Activated naive CD4-positive, alpha-beta T cell treated with anti-CD3 and anti-CD28 coated beads, Interleukin-2, amount 10 ng/mL, durations not matched to agents 7 days and 5 days (primary cell): ENCODE results near the gene PNKD.
"Not testable (repeated sequence)": the region's sequence is repeated elsewhere in the genome, so short reads cannot be mapped to it uniquely, and the experiment has no call there.

Experiments
- CTCF ChIA-PET: fragments of 350-600 bp; sonication (Branson Sonifier 250); formaldehyde crosslinking; loops from one replicate; lab custom pipeline; 2021; ENCODE audit warnings: antibody characterized with exemption; lab: Charles Lee
- DNase-seq: peaks from one replicate; pipeline ENCODE4 v3.0.0-alpha.2; 2020
- H3K27ac Mint-ChIP-seq: one replicate; pipeline ENCODE4 v1.8.0; 2021; ENCODE audit warnings: mild to moderate bottlenecking, moderate library complexity, mixed read lengths
- H3K27me3 Mint-ChIP-seq: one replicate; pipeline ENCODE4 v1.8.0; 2021; ENCODE audit warnings: mild to moderate bottlenecking, mixed read lengths
- H3K36me3 Mint-ChIP-seq: one replicate; pipeline ENCODE4 v1.8.0; 2021; ENCODE audit warnings: mixed read lengths
- H3K4me1 Mint-ChIP-seq: one replicate; pipeline ENCODE4 v1.8.0; 2021; ENCODE audit warnings: mixed read lengths
- H3K4me3 Mint-ChIP-seq: one replicate; pipeline ENCODE4 v1.8.0; 2021; ENCODE audit warnings: mild to moderate bottlenecking, moderate library complexity, mixed read lengths
- H3K9me3 Mint-ChIP-seq: one replicate; pipeline ENCODE4 v1.8.0; 2021; ENCODE audit warnings: mixed read lengths

Gene PNKD

DNA sequence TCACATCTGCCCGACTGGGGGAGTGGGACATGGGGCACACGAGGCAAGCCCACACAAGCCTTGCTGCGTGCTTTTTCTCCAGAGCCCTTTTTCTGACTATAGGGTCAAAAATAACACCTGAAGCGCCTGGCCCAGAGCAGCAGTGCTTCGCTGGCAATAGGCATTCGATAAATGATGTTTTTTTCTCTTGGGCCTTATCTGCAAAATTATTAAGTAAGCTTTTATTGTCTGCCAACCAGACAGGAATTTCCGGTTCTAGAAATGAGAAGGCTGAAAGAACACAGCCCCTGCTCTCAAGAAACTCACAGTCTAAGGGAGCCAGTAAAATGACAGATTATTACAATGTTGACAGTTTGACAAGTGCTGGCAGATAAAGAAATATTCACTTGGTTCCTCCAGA is 24.7 kb downstream of the PNKD start:
- Mint-ChIP-seq H3K9me3 (no peaks in the 10 kb centered on the region), H3K4me3 (no peak overlapping the region), H3K27ac (peak overlapping the region; percentile 33), H3K27me3 (peaks cover 6% of the 10 kb centered on the region), H3K36me3 (peaks cover 4% of the 10 kb centered on the region), H3K4me1 (peaks cover 45% of the 10 kb centered on the region)
- CTCF ChIA-PET, result interaction anchor here (1.0 to 15.2 kb wide), 3 partner anchors 22 to 109 kb away, joined by 3 to 195 read pairs (median 13); partner anchors contain the start of genes AAMP, CATIP and PNKD
- no peak for DNase-seq

DNA sequence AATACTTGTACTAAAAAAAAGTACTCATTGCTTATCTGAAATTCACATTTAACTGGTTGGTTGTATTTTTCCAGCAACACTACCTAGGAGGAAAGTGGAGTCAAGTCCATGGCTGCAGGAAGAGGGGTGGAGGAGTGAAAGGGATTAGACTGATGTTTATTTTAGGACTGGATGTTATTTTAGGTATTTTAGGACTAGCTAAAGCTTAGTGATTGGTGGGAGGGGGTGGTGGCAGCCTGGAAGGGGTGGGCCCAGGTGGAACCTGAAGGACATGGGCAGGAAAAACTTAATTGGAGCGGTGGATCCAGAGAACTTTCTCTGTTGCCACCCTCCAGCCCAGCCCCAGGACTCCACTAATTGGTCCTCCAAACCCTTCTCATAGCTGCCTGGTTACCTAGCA is 25.9 kb downstream of the PNKD start:
- Mint-ChIP-seq H3K4me1 (peaks cover 35% of the 10 kb centered on the region), H3K9me3 (no peaks in the 10 kb centered on the region), H3K36me3 (no peaks in the 10 kb centered on the region), H3K4me3 (no peak overlapping the region), H3K27ac (no peak overlapping the region), H3K27me3 (peaks cover 13% of the 10 kb centered on the region)
- no peak for DNase-seq
- CTCF ChIA-PET, result interaction anchor here (1.6 to 15.2 kb wide), 3 partner anchors 23 to 104 kb away, joined by 3 to 195 read pairs (median 13); partner anchors contain the start of genes AAMP, CATIP, CTDSP1 and PNKD

DNA sequence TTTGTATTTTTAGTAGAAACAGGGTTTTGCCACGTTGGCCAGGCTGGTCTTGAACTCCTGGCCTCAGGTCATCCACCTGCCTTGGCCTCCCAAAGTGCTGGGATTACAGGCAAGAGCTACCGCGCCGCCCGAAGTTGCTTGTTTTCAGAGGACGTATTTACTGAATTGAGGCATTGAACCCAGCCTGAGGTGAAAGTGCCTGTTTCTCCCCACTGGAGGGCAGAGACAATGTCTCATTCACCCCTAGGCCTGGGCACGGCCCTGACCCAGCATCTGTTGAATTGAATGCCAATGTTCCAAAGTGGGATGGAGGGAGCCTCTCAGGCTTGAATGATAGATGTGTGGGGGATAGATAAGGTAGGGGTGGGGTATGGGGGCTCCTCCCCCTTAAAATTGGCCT is 26.5 kb downstream of the PNKD start:
- CTCF ChIA-PET, result interaction anchor here (1.6 to 15.2 kb wide), 3 partner anchors 24 to 103 kb away, joined by 3 to 195 read pairs (median 13); partner anchors contain the start of genes AAMP, CATIP, CTDSP1 and PNKD
- Mint-ChIP-seq H3K4me1 (peaks cover 37% of the 10 kb centered on the region), H3K9me3 (no peaks in the 10 kb centered on the region)

DNA sequence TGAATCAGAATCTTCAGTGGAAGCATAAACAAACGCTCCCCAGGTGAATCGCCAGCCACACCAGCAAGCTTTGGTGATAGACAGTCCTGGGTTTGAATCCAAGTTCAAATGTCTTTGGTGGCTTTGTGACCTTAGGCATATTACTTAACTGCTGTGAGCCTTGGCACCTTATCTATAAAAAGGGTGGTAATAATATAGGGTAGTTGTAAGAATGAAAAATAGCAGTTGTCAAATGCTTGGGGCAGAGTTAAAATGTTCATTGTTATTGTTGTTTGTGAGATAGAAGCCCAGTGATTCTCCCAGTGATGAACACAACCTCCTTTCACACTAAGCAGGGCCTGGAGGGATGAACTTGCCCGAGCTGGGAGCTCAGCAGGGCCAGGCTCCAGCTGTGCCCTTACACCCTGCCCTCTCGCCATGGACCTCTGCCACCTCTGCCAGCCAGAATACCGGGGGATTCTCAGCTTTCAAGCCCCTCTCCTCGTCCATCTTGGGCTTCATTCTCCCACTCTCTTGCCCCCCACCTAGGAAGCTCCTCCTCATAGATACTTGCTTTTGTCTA is 28.1 kb downstream of the PNKD start:
- no peak for DNase-seq
- CTCF ChIA-PET, result interaction anchor here (1.0 to 5.6 kb wide), 7 partner anchors 8 to 96 kb away, joined by 3 to 103 read pairs (median 7); partner anchors contain the start of genes AAMP, CATIP and PNKD
- peaks cover 27% of the 10 kb centered on the region for H3K4me1 Mint-ChIP-seq
- H3K27me3 Mint-ChIP-seq, result peaks cover 20% of the 10 kb centered on the region
- no peak overlapping the region for H3K27ac Mint-ChIP-seq
- no peaks in the 10 kb centered on the region for H3K9me3 Mint-ChIP-seq
- H3K36me3 Mint-ChIP-seq, result no peaks in the 10 kb centered on the region
- no peak overlapping the region for H3K4me3 Mint-ChIP-seq

More for the DNA sequence above, 26.5 kb downstream of the PNKD start:
- no peak for DNase-seq
- Mint-ChIP-seq H3K36me3 (no peaks in the 10 kb centered on the region), H3K27ac (no peak overlapping the region), H3K27me3 (peaks cover 15% of the 10 kb centered on the region), H3K4me3 (no peak overlapping the region)

DNA sequence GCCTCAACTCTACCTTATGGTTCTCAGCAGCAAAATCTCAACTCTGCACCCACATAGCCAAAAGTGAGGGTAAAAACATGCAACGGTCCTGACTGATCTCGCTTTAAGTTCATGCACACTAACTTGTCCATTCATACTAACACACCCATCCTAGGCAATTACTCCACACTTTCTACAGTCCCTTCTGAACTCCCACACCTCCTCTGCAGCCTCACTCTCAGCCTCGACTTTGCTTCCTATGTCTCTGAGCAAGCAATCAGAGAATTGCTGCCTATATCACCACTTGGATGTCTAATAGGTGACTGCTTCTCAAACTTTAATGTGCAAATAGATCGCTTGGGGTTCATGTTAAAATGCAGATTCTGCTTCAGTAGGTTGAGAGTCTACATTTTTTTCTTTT is 29.8 kb downstream of the PNKD start:
- Mint-ChIP-seq H3K4me1 (peaks cover 10% of the 10 kb centered on the region), H3K4me3 (no peak overlapping the region), H3K27ac (no peak overlapping the region), H3K27me3 (peaks cover 27% of the 10 kb centered on the region), H3K36me3 (no peaks in the 10 kb centered on the region), H3K9me3 (no peaks in the 10 kb centered on the region)
- DNase-seq, result no peak
- CTCF ChIA-PET, result interaction anchor here (0.6 to 5.6 kb wide), 6 partner anchors 10 to 348 kb away, joined by 3 to 103 read pairs (median 6); partner anchors contain the start of gene CATIP

DNA sequence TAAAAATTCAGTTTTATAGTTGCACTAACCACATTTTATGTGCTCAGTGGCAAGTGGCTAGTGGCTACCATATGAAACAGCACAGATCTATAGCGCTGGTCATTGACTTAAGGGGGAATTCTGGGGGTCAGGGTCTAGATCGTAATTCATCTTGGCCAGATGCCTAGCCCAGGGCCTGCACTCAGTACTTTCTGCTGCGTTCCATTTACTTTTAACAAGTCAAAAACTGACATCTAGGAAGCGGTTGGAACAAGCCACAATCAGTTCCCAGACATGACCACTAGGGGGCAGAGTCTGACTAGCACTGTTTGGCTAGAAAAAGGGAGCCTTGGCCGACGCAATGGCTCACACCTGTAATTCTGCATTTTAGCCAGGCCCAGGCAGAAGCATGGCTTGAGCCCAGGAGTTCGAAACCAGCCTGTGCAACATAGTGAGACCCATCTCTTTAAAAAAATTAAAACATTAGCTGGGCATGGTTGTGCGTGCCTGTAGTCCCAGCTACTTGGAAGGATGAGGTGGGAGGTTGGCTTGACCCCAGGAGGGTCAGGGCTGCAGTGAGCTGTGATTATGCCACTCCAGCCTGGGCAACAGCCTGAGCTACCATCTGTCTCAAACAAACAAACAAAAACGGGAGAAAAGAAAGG is 31.0 kb downstream of the PNKD start:
- Mint-ChIP-seq H3K36me3 (no peaks in the 10 kb centered on the region), H3K4me1 (peaks cover 6% of the 10 kb centered on the region), H3K9me3 (no peaks in the 10 kb centered on the region), H3K27me3 (peaks cover 32% of the 10 kb centered on the region), H3K27ac (peak overlapping the region; percentile 4), H3K4me3 (no peak overlapping the region)
- DNase-seq, result peak; percentile 94
- CTCF ChIA-PET, result interaction anchor here (0.9 to 5.6 kb wide), 17 partner anchors 9 to 114 kb away, joined by 3 to 103 read pairs (median 5); partner anchors contain the start of genes CATIP, CTDSP1 and TMBIM1

DNA sequence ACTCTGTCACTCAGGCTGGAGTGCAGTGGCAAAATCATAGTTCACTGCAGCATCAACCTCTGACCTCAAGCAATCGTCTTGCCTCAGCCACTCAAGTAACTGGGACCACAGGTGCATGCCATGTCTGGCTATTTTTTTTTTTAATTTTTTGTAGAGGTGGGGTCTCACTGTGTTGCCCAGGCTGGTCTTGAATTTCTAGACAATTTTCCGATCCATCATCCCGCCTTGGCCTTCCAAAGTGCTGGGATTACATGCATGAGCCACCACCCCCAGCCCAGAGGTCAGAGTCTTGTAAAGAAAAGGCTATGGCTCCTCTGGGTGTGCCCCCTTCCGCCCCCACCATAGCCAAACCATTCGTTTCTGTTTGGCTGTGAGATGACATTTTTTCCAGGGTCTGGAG is 35.1 kb downstream of the PNKD start:
- Mint-ChIP-seq H3K36me3 (no peaks in the 10 kb centered on the region), H3K27me3 (peaks cover 44% of the 10 kb centered on the region), H3K9me3 (no peaks in the 10 kb centered on the region), H3K27ac (no peak overlapping the region), H3K4me3 (no peak overlapping the region), H3K4me1 (peaks cover 14% of the 10 kb centered on the region)
- CTCF ChIA-PET, result no interaction called here
- no peak for DNase-seq

DNA sequence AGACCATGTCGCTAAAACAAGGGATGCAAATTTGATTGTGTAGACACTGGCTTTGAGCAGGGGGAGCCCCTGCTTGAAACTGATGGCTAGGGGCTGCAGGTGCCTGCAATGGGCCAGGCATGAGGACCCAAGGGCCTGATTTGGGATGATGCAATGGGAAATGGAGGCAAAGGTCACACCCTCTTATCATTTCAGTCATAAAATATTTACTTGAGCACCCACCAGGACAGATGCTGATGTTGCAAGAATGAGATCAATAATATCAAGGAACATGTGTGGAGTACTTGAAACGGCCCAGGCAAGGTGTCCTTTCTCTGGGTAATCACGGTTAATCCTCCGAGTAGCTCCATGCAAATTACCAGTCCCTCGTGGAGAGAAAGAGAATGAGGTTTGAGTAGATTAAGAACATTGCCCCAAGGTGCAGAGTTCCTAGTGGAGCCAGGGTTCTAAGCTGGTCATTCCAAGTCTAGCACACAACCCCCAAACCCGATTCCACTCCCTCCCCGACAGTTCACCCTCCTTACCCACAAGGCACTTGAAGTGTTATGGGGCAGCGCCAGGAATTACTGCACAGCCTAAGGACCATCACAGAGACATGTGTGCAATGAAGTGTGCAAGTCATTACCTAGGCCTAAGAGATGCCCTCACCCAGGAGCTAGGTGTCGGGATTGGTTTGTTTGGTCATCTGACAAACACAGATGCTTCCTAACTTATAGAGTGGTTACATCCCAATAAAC is 36.0 kb downstream of the PNKD start:
- H3K4me1 Mint-ChIP-seq, result peaks cover 10% of the 10 kb centered on the region
- H3K27me3 Mint-ChIP-seq, result peaks cover 38% of the 10 kb centered on the region
- CTCF ChIA-PET, result interaction anchor here (1.2 to 2.4 kb wide), 4 partner anchors 14 to 90 kb away, joined by 3 to 9 read pairs (median 4); partner anchors contain the start of genes CATIP and TMBIM1
- no peaks in the 10 kb centered on the region for H3K36me3 Mint-ChIP-seq
- no peaks in the 10 kb centered on the region for H3K9me3 Mint-ChIP-seq
- no peak overlapping the region for H3K4me3 Mint-ChIP-seq
- no peak overlapping the region for H3K27ac Mint-ChIP-seq
- no peak for DNase-seq

DNA sequence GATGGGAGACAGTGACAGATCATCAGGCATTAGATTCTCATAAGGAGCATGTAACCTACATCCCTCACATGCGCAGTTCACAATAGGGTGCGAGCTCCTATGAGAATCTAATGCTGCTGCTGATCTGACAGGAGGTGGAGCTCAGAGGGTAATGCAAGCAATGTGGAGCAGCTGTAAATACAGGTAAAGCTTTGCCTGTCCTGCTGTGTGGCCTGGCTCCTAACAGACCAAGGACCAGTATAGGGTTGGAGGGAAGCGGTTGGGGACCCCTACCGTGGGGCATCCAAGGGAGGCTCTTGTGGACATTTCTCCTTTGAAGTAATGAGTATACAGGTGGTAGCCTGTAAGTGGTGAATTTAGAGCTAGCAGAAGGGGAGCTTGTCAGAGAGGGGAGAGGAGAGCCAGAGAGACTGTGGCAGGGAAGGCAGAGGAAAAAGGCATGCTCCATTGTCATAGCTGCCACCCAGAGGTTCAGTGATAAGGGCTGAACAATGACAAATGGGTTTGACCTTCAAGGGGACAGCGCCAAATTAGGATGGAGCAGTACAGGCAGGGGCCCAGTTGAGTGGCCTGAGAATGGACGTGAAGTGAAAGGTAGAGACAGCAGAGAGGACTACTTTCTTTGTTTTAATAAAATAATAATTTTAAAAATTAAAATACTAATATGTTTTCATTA is 37.2 kb downstream of the PNKD start:
- H3K4me3 Mint-ChIP-seq, result no peak overlapping the region

DNA sequence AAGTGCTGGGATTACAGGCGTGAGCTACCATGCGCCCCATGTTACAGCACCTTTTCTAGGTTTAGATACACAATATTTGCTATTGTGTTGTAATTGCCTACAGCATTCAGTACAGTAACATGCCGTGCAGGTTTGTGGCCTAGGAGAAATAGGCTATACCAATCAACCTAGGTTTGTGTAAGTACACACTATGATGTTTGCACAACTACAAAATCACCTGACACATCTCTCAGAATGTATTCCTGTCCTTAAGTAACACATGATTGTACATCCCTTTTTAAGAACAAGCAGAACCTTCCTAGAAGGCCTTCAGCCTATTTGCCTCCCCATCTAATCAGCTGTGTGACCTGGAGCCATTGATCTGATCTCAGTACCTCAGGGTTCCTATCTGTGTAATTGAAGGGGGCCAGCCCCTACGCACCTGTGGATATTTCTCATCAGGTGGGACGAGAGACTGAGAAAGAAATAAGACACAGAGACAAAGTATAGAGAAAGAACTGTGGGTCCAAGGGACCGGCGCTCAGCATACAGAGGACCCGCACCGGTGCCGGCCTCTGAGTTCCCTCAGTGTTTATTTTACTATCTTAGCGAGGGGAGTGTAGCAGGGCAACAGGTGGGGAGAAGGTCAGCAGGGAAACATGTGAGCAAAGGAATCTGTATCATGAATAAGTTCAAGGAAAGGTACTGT is 40.7 kb downstream of the PNKD start:
- Mint-ChIP-seq H3K27ac (no peak overlapping the region), H3K36me3 (no peaks in the 10 kb centered on the region), H3K9me3 (no peaks in the 10 kb centered on the region), H3K4me1 (peaks cover 17% of the 10 kb centered on the region), H3K4me3 (no peak overlapping the region), H3K27me3 (peaks cover 20% of the 10 kb centered on the region)
- DNase-seq, result no peak
- CTCF ChIA-PET, result no interaction called here

More for the DNA sequence above, 37.2 kb downstream of the PNKD start:
- CTCF ChIA-PET, result interaction anchor here (0.7 to 2.4 kb wide), 5 partner anchors 15 to 112 kb away, joined by 3 to 9 read pairs (median 4); partner anchors contain the start of genes CATIP and TMBIM1
- Mint-ChIP-seq H3K4me1 (peaks cover 7% of the 10 kb centered on the region), H3K27ac (no peak overlapping the region), H3K36me3 (no peaks in the 10 kb centered on the region), H3K9me3 (no peaks in the 10 kb centered on the region), H3K27me3 (peaks cover 34% of the 10 kb centered on the region)
- DNase-seq, result no peak

DNA sequence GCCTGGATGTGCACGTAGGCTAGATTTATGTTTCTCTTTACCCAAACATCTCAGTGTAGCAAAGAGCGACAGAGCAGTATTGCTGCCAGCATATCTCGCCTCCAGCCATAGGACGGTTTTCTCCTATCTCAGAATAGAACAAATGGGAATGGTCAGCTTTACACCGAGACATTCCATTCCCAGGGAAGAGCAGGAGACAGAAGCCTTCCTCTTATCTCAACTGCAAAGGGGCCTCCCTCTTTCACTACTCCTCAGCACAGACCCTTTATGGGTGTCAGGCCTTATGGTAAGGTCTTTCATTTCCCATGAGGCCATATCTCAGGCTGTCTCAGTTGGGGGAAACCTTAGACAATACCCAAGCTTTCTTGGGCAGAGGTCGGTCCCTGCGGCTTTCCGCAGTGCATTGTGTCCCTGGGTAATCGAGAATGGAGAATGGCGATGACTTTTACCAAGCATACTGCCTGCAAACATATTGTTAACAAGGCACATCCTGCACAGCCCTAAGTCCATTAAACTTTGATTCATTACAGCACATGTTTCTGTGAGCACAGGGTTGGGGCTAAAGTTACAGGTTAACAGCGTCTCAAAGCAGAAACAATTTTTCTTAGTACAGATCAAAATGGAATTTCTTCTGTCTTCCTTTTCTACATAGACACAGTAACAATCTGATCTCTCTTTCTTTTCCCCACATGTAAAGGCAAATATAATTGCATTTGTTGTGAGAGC is 41.4 kb downstream of the PNKD start:
- H3K27me3 Mint-ChIP-seq, result peaks cover 14% of the 10 kb centered on the region
- H3K4me3 Mint-ChIP-seq, H3K9me3 Mint-ChIP-seq, H3K36me3 Mint-ChIP-seq, DNase-seq, H3K27ac Mint-ChIP-seq, CTCF ChIA-PET: not testable (repeated sequence)
- peaks cover 22% of the 10 kb centered on the region for H3K4me1 Mint-ChIP-seq

DNA sequence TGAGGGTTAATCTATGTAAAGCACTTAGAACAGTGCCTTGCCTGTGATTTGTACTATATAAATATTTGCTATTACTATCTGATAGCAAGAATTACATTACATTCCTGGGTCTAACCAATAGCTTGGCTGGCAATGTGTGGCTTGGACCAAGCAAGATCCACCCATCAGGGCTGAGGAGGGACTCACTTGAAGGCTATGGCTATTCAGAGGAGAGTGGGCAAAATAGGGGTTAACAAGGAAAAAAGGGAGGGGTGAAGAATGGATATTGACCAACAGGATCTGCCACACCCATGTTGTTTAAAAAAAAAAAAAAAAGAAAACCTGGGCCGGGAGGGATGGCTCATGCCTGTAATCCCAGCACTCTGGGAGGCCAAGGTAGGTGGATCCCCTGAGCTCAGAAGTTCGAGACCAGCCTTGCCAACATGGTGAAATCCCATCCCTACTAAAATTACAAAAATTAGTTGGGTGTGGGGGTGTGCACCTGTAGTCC is 42.0 kb downstream of the PNKD start:
- Mint-ChIP-seq H3K4me1 (peaks cover 29% of the 10 kb centered on the region), H3K4me3 (no peak overlapping the region), H3K36me3 (peaks cover 6% of the 10 kb centered on the region), H3K27me3 (peaks cover 14% of the 10 kb centered on the region), H3K27ac (peak overlapping the region; percentile 68), H3K9me3 (no peaks in the 10 kb centered on the region)
- no peak for DNase-seq
- CTCF ChIA-PET, result no interaction called here
